ENCODE results near the gene GRIK4.

DNA sequence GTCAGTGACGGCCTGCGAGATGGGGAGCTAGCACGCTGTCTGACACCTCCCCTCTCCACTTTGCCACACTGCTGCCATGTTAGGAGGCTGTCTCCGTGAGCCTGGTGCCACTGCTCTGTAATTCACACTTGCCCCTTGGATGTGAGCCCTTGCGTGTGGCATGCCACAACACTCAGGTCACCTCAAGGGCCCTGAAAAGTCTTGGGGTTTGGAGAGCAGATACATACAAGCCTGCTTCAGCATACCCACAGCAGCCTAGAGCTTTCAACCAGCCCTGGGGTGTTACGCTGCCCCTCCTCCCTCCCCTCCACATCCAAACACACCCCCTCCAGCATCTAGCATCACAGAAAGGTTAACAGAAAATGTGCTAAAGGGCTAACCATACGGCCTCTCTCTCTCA is 442.8 kb downstream of the GRIK4 start:
- TF ChIP-seq, protein P1, sequence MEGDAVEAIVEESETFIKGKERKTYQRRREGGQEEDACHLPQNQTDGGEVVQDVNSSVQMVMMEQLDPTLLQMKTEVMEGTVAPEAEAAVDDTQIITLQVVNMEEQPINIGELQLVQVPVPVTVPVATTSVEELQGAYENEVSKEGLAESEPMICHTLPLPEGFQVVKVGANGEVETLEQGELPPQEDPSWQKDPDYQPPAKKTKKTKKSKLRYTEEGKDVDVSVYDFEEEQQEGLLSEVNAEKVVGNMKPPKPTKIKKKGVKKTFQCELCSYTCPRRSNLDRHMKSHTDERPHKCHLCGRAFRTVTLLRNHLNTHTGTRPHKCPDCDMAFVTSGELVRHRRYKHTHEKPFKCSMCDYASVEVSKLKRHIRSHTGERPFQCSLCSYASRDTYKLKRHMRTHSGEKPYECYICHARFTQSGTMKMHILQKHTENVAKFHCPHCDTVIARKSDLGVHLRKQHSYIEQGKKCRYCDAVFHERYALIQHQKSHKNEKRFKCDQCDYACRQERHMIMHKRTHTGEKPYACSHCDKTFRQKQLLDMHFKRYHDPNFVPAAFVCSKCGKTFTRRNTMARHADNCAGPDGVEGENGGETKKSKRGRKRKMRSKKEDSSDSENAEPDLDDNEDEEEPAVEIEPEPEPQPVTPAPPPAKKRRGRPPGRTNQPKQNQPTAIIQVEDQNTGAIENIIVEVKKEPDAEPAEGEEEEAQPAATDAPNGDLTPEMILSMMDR (IDR thresholded peaks at IDR 0.05; ENCODE audit: poor library complexity, severe bottlenecking), result no peak
- TF ChIP-seq POLR2AphosphoS5 (IDR thresholded peaks at IDR 0.05), result no peak
- TF ChIP-seq EZH2 (IDR thresholded peaks at IDR 0.05; ENCODE audit: borderline replicate concordance, insufficient read depth, low read length, poor library complexity, severe bottlenecking), result no peak
- TF ChIP-seq TAF1 (IDR thresholded peaks at IDR 0.05; ENCODE audit: low read depth), result no peak
- no peak for TF ChIP-seq REST (IDR thresholded peaks at IDR 0.05; ENCODE audit: borderline replicate concordance)

All from neural cell (in vitro differentiated cells).